Fibroblast of the aortic adventitia (primary cell): ENCODE results near the gene AMPH. TPM values are rescaled to one million over a fixed set of nuclear protein-coding genes. Genes with fewer than 3 reads are reported as not detected.

Experiments used
- DNase-seq: peaks from one replicate; pipeline ENCODE4 v3.0.0-alpha.2; 2010; ENCODE audit warnings: low read depth
- H3K4me3 ChIP-seq: 2 replicates; pipeline ENCODE4 v1.5.1; 2011; ENCODE audit warnings: low read depth, mild to moderate bottlenecking, control low read depth, low read length, moderate library complexity
- CTCF ChIP-seq: IDR thresholded peaks from 2 replicates; pipeline ENCODE4 v1.5.1; 2011; ENCODE audit warnings: mild to moderate bottlenecking, low read length, control low read depth, inconsistent platforms; ENCODE audit not compliant: insufficient read depth
- total RNA-seq: library from RNA; depleted of rRNA; stranded (reverse); fragments of >200 nt; gene quantifications from 2 replicates; pipeline ENCODE4 v1.2.3, GENCODE V29; 2012; ENCODE audit warnings: low replicate concordance

AMPH gene
- total RNA-seq, 1 donor = 2.4 TPM

GRCh38 chr7:38628630-38629385 is 2.4 kb downstream of the AMPH start:
- no peak overlapping the region for H3K4me3 ChIP-seq
- TF ChIP-seq CTCF = no peak
- peak; percentile 9 for DNase-seq

GRCh38 chr7:38625866-38626265 is 5.3 kb downstream of the AMPH start:
- DNase-seq = no peak
- TF ChIP-seq CTCF = no peak

GRCh38 chr7:38615665-38616064 is 15.5 kb downstream of the AMPH start:
- DNase-seq = no peak
- TF ChIP-seq CTCF = no peak

More at GRCh38 chr7:38625866-38626265, 5.3 kb downstream of the AMPH start:
- no peak overlapping the region for H3K4me3 ChIP-seq

GRCh38 chr7:38607466-38607865 is 23.7 kb downstream of the AMPH start:
- DNase-seq = no peak
- no peak for TF ChIP-seq CTCF
- no peak overlapping the region for H3K4me3 ChIP-seq

More at GRCh38 chr7:38615665-38616064, 15.5 kb downstream of the AMPH start:
- H3K4me3 ChIP-seq = no peak overlapping the region

- no peak for TF ChIP-seq CTCF
- H3K4me3 ChIP-seq = no peak overlapping the region
- DNase-seq = no peak
These were observed 30.4 kb downstream of the AMPH start for GRCh38 chr7:38600741-38601140.

- no peak for TF ChIP-seq CTCF
- no peak overlapping the region for H3K4me3 ChIP-seq
- no peak for DNase-seq
These were observed 36.2 kb downstream of the AMPH start for GRCh38 chr7:38594949-38595348.

- no peak for DNase-seq
These were observed 38.4 kb downstream of the AMPH start for GRCh38 chr7:38592737-38593288.

More at GRCh38 chr7:38592737-38593288, 38.4 kb downstream of the AMPH start:
- TF ChIP-seq CTCF = no peak
- H3K4me3 ChIP-seq = no peak overlapping the region
